ENCODE data around the gene HACD3.

The HACD3 gene

DNA sequence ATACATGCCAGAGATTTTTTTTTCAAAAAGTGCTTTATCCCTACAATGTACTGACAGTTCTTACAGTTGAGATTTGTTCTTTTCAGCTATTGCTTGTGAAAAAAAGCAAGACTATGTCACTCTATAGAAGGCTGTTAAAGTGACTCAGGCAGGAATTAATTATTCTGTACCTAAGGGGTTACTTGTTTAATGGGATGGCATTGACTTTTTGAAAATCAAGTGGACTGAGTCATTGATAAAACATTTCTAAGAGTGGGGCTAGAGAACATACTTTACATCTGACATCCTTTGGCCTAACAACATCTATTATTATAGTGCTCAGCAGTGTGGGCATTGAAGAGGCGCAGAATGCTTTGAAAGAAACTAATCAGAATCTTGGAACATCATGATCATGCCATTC is 46.4 kb downstream of the HACD3 start:
- TF ChIP-seq, protein P1, sequence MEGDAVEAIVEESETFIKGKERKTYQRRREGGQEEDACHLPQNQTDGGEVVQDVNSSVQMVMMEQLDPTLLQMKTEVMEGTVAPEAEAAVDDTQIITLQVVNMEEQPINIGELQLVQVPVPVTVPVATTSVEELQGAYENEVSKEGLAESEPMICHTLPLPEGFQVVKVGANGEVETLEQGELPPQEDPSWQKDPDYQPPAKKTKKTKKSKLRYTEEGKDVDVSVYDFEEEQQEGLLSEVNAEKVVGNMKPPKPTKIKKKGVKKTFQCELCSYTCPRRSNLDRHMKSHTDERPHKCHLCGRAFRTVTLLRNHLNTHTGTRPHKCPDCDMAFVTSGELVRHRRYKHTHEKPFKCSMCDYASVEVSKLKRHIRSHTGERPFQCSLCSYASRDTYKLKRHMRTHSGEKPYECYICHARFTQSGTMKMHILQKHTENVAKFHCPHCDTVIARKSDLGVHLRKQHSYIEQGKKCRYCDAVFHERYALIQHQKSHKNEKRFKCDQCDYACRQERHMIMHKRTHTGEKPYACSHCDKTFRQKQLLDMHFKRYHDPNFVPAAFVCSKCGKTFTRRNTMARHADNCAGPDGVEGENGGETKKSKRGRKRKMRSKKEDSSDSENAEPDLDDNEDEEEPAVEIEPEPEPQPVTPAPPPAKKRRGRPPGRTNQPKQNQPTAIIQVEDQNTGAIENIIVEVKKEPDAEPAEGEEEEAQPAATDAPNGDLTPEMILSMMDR (IDR thresholded peaks at IDR 0.05; ENCODE audit: control insufficient read depth, insufficient read depth, low read depth, low read length, missing control alignments): no peak
- peak; percentile 21 for DNase-seq (ENCODE audit: low read depth)
- no peak overlapping the region for H3K4me3 ChIP-seq (ENCODE audit: control insufficient read depth, low read depth, low read length)

DNA sequence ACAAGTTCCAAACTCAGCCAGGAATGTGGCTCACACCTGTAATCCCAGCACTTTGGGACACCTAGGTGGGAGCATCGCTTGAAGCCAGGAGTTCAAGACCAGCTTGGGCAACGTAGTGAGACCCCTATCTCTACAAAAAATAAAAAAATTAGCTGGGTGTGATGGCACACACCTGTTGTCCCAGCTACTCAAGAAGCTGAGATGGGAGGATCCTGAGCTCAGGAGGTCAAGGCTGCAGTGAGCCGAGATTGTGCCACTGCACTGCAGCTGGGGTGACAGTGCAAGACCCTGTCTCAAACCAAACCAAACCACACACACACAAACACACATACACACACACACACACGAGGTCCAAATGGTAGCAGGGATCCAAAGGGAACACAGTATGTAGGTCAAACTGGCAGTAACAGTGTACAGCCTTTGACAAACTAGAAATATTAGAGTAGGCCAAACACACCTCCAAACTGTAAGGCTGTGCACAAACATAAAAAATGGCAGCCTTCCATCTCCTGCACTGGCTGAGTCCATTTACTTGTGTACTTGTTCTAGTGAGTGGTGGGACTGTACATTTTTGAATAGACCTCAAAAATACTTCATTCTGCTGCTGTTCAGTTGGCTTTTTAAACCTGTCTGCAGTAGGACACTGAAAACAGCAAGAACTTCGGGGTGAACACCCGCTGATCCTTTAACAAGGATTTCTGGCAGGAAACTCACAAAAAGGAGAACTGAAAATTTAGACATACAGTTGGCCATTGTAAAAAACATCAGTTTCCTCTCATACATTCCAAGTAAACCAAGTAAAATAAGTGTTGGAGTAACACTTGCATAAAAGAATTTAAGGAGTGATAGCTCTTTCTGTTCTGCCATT is 47.1 kb downstream of the HACD3 start:
- TF ChIP-seq, protein P1 (IDR thresholded peaks at IDR 0.05; ENCODE audit: control insufficient read depth, insufficient read depth, low read depth, low read length, missing control alignments): no peak
- H3K4me3 ChIP-seq (ENCODE audit: control insufficient read depth, low read depth, low read length): no peak overlapping the region
- no peak for DNase-seq (ENCODE audit: low read depth)

DNA sequence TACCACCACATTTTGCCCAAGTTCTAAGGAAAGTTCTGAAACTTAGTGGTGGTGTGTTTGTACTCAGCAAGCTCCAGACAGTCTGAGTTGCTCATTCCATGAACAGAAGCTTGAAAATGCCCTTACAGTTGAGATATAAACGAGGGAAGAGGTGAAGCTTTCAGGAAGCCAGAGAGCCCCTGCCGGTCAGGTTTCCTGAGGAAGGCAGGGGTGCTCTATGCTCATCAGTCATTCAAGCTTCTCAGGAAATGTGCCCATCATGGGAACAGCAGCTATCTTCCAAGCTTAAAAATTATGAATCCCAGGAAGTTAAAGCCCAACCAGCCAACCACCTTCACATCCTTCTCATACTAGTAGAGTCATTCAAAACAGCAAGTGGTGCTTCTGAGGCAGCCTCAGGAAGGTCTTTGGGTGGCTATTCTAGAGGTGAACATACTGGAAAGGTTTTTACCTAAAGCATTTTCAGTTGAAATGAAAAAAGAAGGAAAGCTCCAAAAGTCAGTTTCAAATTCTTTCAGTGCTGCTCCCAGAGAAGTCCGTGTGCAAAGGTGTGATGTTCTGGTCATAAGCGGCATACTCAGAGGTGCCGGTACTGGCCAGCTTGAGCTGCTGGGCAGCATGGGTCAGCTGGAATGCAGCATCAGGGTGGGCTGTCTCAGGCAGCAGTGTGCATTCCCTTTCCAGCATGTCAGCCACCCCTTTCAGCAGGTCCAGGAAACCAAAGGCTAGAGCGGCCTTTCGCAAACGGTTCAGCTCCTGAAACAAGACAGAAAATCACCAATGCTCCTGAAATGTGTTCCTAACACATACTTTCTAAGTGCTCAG is 48.9 kb downstream of the HACD3 start:
- TF ChIP-seq, protein P1 (IDR thresholded peaks at IDR 0.05; ENCODE audit: control insufficient read depth, insufficient read depth, low read depth, low read length, missing control alignments): no peak
- no peak for DNase-seq (ENCODE audit: low read depth)
- H3K4me3 ChIP-seq (ENCODE audit: control insufficient read depth, low read depth, low read length): no peak overlapping the region

DNA sequence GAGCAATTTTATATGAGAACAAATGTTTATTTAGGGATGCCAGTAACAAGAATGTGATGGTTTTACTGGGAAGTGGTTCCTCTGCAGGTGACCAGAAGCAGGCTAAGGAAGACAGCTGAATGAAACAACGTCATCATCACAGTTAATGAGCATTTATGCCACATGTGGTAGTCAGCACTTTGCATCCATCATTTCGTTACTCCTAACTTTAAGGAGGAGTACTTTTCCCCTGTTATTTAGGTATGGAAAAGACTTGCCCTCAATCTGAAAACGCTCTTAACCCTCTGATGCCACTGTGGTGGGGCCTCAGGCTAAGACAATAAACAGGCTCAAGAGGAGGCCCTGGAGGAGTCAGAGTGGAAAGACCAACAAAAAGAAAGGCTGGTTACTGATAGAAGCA is 49.5 kb downstream of the HACD3 start:
- no peak for DNase-seq (ENCODE audit: low read depth)
- no peak overlapping the region for H3K4me3 ChIP-seq (ENCODE audit: control insufficient read depth, low read depth, low read length)
- TF ChIP-seq, protein P1 (IDR thresholded peaks at IDR 0.05; ENCODE audit: control insufficient read depth, insufficient read depth, low read depth, low read length, missing control alignments): no peak

DNA sequence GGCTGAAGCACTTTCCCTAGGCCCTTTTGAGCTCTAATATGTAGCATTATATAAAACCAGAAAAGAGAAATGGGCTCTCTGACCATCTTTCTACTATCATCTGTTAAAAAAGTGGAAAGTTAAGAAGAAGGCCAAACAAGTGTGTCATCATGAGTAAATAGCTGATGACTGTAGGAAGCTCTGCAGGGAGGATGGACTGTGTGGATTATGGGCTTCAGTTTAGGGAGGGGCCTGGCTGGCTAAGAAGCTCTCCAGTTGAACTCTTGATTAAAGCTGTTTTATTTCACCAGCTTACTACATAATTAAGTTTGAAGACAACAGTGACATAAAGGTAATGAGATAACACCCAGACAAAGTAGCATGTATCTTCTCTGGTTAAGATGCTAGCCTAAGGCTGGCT is 50.0 kb downstream of the HACD3 start:
- no peak overlapping the region for H3K4me3 ChIP-seq (ENCODE audit: control insufficient read depth, low read depth, low read length)
- TF ChIP-seq, protein P1 (IDR thresholded peaks at IDR 0.05; ENCODE audit: control insufficient read depth, insufficient read depth, low read depth, low read length, missing control alignments): no peak
- peak; percentile 31 for DNase-seq (ENCODE audit: low read depth)

DNA sequence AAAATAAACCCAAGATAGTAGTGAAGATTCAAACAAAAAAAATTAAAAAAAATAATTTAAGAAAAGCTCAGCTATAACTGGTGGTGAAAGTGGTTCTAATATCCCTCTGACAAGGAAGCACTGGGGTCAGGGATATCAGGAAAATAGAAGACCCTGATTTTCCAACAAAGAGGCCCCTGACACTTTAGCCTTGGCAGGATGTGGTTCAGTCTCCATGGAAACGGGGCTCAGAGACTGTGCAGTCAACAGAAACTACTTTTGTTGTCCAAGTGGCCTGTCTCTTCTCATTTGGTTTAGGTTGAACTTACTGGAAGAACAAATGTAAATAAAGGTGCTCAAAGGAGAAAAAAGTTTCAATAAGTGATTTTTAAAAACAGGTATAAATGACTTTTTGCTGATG is 53.4 kb downstream of the HACD3 start:
- TF ChIP-seq, protein P1 (IDR thresholded peaks at IDR 0.05; ENCODE audit: control insufficient read depth, insufficient read depth, low read depth, low read length, missing control alignments): no peak
- no peak overlapping the region for H3K4me3 ChIP-seq (ENCODE audit: control insufficient read depth, low read depth, low read length)
- DNase-seq (ENCODE audit: low read depth): no peak
